HepG2 (cell line): ENCODE data around the gene PIK3R1. TPM values are rescaled to one million over a fixed set of nuclear protein-coding genes. Genes with fewer than 3 reads are reported as not detected.

Source experiments
- HNF1B ChIP-seq: sonication (generic); formaldehyde crosslinking; IDR thresholded peaks from 2 replicates; pipeline ENCODE4 v1.5.1; 2020; ENCODE audit warnings: mild to moderate bottlenecking, moderate library complexity, missing genetic modification reagents
- MAZ ChIP-seq, 2 experiments: sonication (generic) in 1 of 2; formaldehyde crosslinking in 1 of 2; IDR thresholded peaks; 2 replicates each; pipeline versions ENCODE4 v1.5.0 to v1.6.1; 2012 to 2020; ENCODE audit warnings: low read depth in 2 of 2, mild to moderate bottlenecking in 2 of 2, borderline replicate concordance in 1 of 2, improper control_type of control experiment in 1 of 2, low read length in 1 of 2, missing genetic modification reagents in 1 of 2, moderate library complexity in 1 of 2
- SOX6 ChIP-seq, 2 experiments: fragments of 450-650 bp in 1 of 2; sonication (generic) in 1 of 2; formaldehyde crosslinking in 1 of 2; IDR thresholded peaks; 2 replicates each; pipeline versions ENCODE4 v1.4.0 to v1.6.1; 2017 to 2020; ENCODE audit warnings: antibody characterized with exemption in 1 of 2, mild to moderate bottlenecking in 1 of 2, missing genetic modification reagents in 1 of 2
- SP2 ChIP-seq: sonication (generic); formaldehyde crosslinking; IDR thresholded peaks from 2 replicates; pipeline ENCODE4 v1.5.1; 2020; ENCODE audit warnings: mild to moderate bottlenecking, missing genetic modification reagents
- TARDBP ChIP-seq: sonication (generic); formaldehyde crosslinking; IDR thresholded peaks from 2 replicates; pipeline ENCODE4 v1.8.0; 2022; ENCODE audit warnings: mild to moderate bottlenecking, missing genetic modification reagents
- ZBTB7A ChIP-seq: sonication (generic); formaldehyde crosslinking; IDR thresholded peaks from 2 replicates; pipeline ENCODE4 v1.8.0; 2022; ENCODE audit warnings: mild to moderate bottlenecking, missing genetic modification reagents
- ZFP91 ChIP-seq: sonication (generic); formaldehyde crosslinking; IDR thresholded peaks from 2 replicates; pipeline ENCODE4 v1.9.0; 2022; ENCODE audit warnings: missing genetic modification reagents, mild to moderate bottlenecking, borderline replicate concordance
- ZNF510 ChIP-seq: sonication (generic); formaldehyde crosslinking; IDR thresholded peaks from 2 replicates; pipeline ENCODE4 v1.4.0; 2020; ENCODE audit warnings: low read depth, mild to moderate bottlenecking, missing genetic modification reagents
- ZNF615 ChIP-seq: sonication (generic); formaldehyde crosslinking; IDR thresholded peaks from 2 replicates; pipeline ENCODE4 v1.5.0; 2020; ENCODE audit warnings: mild to moderate bottlenecking, missing genetic modification reagents, borderline replicate concordance
- ZNF784 ChIP-seq: sonication (generic); formaldehyde crosslinking; IDR thresholded peaks from 2 replicates; pipeline ENCODE4 v1.5.1; 2020; ENCODE audit warnings: missing genetic modification reagents, mild to moderate bottlenecking, borderline replicate concordance
- polyA plus RNA-seq, 8 experiments: library from polyadenylated mRNA; depleted of rRNA in 3 of 8; stranded (reverse) in 7 of 8; unstranded in 1 of 8; fragments of >200 nt; fragmentation: Illumina TruSeq in 4 of 8; extraction: Trizol in 4 of 8; gene quantifications; 2 replicates each; pipeline versions ENCODE4 v1.2.1 to v1.2.3, GENCODE V29; 2011 to 2016; ENCODE audit warnings: low read depth in 4 of 8, missing spikeins in 1 of 8, mixed read lengths in 1 of 8; ENCODE audit not compliant: insufficient read depth in 1 of 8
- total RNA-seq, 5 experiments: library from RNA; depleted of rRNA; stranded (reverse); fragments of >200 nt; fragmentation: Illumina TruSeq; extraction: Trizol; gene quantifications; 2 replicates each; pipeline ENCODE4 v1.2.3, GENCODE V29; 2016; ENCODE audit warnings: low read depth in 1 of 5
- TF ChIP-seq, protein P1 (sequence below): IDR thresholded peaks from 2 replicates; pipeline ENCODE4 v1.6.1; 2016; ENCODE audit warnings: missing compliant biosample characterization, missing genetic modification reagents, borderline replicate concordance
- TF ChIP-seq, protein P2 (sequence below): IDR thresholded peaks from 2 replicates; pipeline ENCODE4 v1.6.1; 2016
- TF ChIP-seq, protein P3 (sequence below): sonication (generic); formaldehyde crosslinking; IDR thresholded peaks from 2 replicates; pipeline ENCODE4 v1.8.1; 2023; ENCODE audit warnings: mild to moderate bottlenecking, inconsistent platforms, moderate library complexity, missing genetic modification reagents, borderline replicate concordance
- TF ChIP-seq, protein P4 (sequence below): sonication (generic); formaldehyde crosslinking; IDR thresholded peaks from 2 replicates; pipeline ENCODE4 v1.5.1; 2020; ENCODE audit warnings: mild to moderate bottlenecking, missing genetic modification reagents, moderate library complexity

PIK3R1 gene
- total and polyA plus RNA-seq, 2 of the 13 experiments (the other 11 are each of a cell fraction or from before 2014, with no cell fraction given), result 8.4 to 21.3 TPM

DNA sequence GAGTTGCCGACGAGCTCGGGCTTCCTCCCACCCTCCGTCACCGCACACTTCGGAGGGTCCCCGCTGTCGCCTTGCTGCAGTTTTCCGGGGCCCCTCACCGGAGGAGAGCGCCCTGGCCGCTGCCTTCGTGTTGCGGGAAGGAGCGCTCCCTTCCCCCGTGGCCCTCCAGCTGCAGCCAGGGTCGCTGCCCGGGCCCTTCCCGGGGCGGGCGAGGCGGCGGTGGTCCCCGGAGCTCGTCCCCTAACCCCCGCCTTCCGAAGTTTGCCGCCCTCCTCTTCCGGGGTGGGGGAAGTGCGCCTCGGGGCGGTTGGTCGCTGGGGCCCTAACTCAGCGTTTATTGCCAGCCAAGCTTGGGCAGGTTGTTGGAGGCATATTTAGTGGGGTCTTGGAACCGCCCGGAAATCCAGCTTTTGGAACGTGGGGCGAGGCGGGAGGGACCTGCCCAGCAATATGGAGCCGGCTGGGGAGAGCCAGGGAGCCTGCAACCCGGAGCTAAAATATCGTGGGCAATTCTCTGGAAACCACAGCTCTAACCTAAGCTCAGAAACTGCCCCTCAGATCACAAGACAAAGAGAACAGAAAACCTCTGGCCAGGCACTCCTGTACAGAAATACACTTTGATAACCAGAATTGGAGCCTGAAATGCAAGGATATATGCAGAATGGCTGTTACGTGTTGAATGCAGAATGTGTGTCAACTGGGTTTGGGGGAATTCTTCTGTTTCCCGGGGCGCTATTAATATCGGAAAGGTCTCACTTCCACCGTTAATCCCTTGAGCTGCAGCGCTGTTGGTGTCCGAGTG is 890 bp downstream of the PIK3R1 start (continued):
- TF ChIP-seq, protein P1, sequence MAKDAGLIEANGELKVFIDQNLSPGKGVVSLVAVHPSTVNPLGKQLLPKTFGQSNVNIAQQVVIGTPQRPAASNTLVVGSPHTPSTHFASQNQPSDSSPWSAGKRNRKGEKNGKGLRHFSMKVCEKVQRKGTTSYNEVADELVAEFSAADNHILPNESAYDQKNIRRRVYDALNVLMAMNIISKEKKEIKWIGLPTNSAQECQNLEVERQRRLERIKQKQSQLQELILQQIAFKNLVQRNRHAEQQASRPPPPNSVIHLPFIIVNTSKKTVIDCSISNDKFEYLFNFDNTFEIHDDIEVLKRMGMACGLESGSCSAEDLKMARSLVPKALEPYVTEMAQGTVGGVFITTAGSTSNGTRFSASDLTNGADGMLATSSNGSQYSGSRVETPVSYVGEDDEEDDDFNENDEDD, result no peak
- TF ChIP-seq ZNF510 (no peak), ZBTB7A (CRISPR knock-in tag) (peak; percentile 81), HNF1B (CRISPR knock-in tag) (peak; percentile 52; the same call in 1 of the 2 replicates), SP2 (CRISPR knock-in tag) (0 out of 2 replicates have a peak, but pooled peaks have one; percentile 22), ZFP91 (CRISPR knock-in tag) (peak; percentile 83; the same call in 1 of the 2 replicates), ZNF615 (CRISPR knock-in tag) (0 out of 2 replicates have a peak, but pooled peaks have one; percentile 44), SOX6 (IDR thresholded peaks at IDR 0.05) (no peak), SOX6 (CRISPR knock-in tag; IDR thresholded peaks at IDR 0.05) (peak; percentile 30; the same call in 1 of the 2 replicates), MAZ (IDR thresholded peaks at IDR 0.05; ENCODE audit: borderline replicate concordance, low read depth, low read length) (no peak), MAZ (CRISPR knock-in tag; IDR thresholded peaks at IDR 0.05; ENCODE audit: low read depth) (peak; percentile 34; the same call in 1 of the 2 replicates), ZNF784 (CRISPR knock-in tag) (0 out of 2 replicates have a peak, but pooled peaks have one; percentile 24), TARDBP (0 out of 2 replicates have a peak, but pooled peaks have one; percentile 22)
- TF ChIP-seq, protein P2, sequence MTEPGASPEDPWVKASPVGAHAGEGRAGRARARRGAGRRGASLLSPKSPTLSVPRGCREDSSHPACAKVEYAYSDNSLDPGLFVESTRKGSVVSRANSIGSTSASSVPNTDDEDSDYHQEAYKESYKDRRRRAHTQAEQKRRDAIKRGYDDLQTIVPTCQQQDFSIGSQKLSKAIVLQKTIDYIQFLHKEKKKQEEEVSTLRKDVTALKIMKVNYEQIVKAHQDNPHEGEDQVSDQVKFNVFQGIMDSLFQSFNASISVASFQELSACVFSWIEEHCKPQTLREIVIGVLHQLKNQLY (CRISPR knock-in tag), result no peak
- TF ChIP-seq, protein P3, sequence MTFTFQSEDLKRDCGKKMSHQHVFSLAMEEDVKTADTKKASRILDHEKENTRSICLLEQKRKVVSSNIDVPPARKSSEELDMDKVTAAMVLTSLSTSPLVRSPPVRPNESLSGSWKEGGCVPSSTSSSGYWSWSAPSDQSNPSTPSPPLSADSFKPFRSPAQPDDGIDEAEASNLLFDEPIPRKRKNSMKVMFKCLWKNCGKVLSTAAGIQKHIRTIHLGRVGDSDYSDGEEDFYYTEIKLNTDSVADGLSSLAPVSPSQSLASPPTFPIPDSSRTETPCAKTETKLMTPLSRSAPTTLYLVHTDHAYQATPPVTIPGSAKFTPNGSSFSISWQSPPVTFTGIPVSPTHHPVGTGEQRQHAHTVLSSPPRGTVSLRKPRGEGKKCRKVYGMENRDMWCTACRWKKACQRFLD (CRISPR knock-in tag), result no peak
- TF ChIP-seq, protein P4, sequence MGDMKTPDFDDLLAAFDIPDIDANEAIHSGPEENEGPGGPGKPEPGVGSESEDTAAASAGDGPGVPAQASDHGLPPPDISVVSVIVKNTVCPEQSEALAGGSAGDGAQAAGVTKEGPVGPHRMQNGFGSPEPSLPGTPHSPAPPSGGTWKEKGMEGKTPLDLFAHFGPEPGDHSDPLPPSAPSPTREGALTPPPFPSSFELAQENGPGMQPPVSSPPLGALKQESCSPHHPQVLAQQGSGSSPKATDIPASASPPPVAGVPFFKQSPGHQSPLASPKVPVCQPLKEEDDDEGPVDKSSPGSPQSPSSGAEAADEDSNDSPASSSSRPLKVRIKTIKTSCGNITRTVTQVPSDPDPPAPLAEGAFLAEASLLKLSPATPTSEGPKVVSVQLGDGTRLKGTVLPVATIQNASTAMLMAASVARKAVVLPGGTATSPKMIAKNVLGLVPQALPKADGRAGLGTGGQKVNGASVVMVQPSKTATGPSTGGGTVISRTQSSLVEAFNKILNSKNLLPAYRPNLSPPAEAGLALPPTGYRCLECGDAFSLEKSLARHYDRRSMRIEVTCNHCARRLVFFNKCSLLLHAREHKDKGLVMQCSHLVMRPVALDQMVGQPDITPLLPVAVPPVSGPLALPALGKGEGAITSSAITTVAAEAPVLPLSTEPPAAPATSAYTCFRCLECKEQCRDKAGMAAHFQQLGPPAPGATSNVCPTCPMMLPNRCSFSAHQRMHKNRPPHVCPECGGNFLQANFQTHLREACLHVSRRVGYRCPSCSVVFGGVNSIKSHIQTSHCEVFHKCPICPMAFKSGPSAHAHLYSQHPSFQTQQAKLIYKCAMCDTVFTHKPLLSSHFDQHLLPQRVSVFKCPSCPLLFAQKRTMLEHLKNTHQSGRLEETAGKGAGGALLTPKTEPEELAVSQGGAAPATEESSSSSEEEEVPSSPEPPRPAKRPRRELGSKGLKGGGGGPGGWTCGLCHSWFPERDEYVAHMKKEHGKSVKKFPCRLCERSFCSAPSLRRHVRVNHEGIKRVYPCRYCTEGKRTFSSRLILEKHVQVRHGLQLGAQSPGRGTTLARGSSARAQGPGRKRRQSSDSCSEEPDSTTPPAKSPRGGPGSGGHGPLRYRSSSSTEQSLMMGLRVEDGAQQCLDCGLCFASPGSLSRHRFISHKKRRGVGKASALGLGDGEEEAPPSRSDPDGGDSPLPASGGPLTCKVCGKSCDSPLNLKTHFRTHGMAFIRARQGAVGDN (CRISPR knock-in tag), result peak; percentile 61
